Ovary (tissue), 3 donors: ENCODE data around the gene NLRC5.

Experiments
- CTCF ChIP-seq, 3 donors: fragments of 450-650 bp in 2 of 3; fragments of 200-600 bp in 1 of 3; IDR thresholded peaks; one replicate each; pipeline versions ENCODE4 v1.5.1 to v1.8.0; 2016 to 2022; ENCODE audit warnings: antibody characterized with exemption in 3 of 3, mild to moderate bottlenecking in 1 of 3
- POLR2A ChIP-seq: fragments of 450-650 bp; IDR thresholded peaks from one replicate; pipeline ENCODE4 v1.6.1; 2017; ENCODE audit warnings: antibody characterized with exemption, mild to moderate bottlenecking, moderate library complexity
- donor health status: DM: no; HTN: no; CAD: no.

- no peak for TF ChIP-seq POLR2A
- TF ChIP-seq CTCF (IDR thresholded peaks at IDR 0.05), result no peak
These were observed 38.9 kb upstream of the NLRC5 start for GRCh38 chr16:56950455-56950854.
